ENCODE measurements around the gene FAM98B.
A peak's percentile ranks its signal among the peaks of the same experiment; 100 is the strongest.

Gene FAM98B

GRCh38 chr15:38453971-38454695, at the start of gene FAM98B:
FAM98B (plus strand) TSS chr15:38454127; CDS start chr15:38454162, 35 bp downstream.
- no peaks in the 10 kb centered on the region for H3K27me3 ChIP-seq (ENCODE audit: insufficient read depth, insufficient read length)
- DNase-seq (ENCODE audit: low read depth, low spot score): peak; percentile 73
- TF ChIP-seq ZNF274 (IDR thresholded peaks at IDR 0.05; ENCODE audit: low read depth, low read length): no peak
- TF ChIP-seq YY1 (IDR thresholded peaks at IDR 0.05; ENCODE audit: insufficient read depth, insufficient read length): no peak
- TF ChIP-seq SUZ12 (IDR thresholded peaks at IDR 0.05; ENCODE audit: extremely low read depth, insufficient read depth, insufficient read length): no peak

GRCh38 chr15:38406436-38406835, 47.5 kb upstream of the FAM98B start:
- no peaks in the 10 kb centered on the region for H3K36me3 ChIP-seq (ENCODE audit: insufficient read depth, insufficient read length, low read length)
- H3K9ac ChIP-seq (ENCODE audit: insufficient read length, low read depth): no peak overlapping the region
- no peak for TF ChIP-seq ZNF274 (IDR thresholded peaks at IDR 0.05; ENCODE audit: low read depth, low read length)
- TF ChIP-seq SUZ12 (IDR thresholded peaks at IDR 0.05; ENCODE audit: extremely low read depth, insufficient read depth, insufficient read length): no peak
- no peak for DNase-seq (ENCODE audit: low read depth, low spot score)
- H3K27me3 ChIP-seq (ENCODE audit: insufficient read depth, insufficient read length): no peaks in the 10 kb centered on the region
- no peaks in the 10 kb centered on the region for H3K9me3 ChIP-seq (ENCODE audit: insufficient read depth, low read length)
- no peak overlapping the region for H3K4me3 ChIP-seq (ENCODE audit: insufficient read length, low read depth)
- no peaks in the 10 kb centered on the region for H3K4me1 ChIP-seq (ENCODE audit: insufficient read depth, insufficient read length)

More at GRCh38 chr15:38453971-38454695, at the start of gene FAM98B:
- no peaks in the 10 kb centered on the region for H3K9me3 ChIP-seq (ENCODE audit: insufficient read depth, low read length)
- H3K9ac ChIP-seq (ENCODE audit: insufficient read length, low read depth): peak within 1 kb of the TSS; percentile 92
- no peaks in the 10 kb centered on the region for H3K4me1 ChIP-seq (ENCODE audit: insufficient read depth, insufficient read length)
- H3K4me3 ChIP-seq (ENCODE audit: insufficient read length, low read depth): peak within 1 kb of the TSS; percentile 89
- H3K36me3 ChIP-seq (ENCODE audit: insufficient read depth, insufficient read length, low read length): peaks cover 19% of the 10 kb centered on the region

- Histone ChIP-seq H3K9ac (ENCODE audit: insufficient read length, low read depth) (no peak overlapping the region), H3K4me3 (ENCODE audit: insufficient read length, low read depth) (no peak overlapping the region), H3K27me3 (ENCODE audit: insufficient read depth, insufficient read length) (no peaks in the 10 kb centered on the region), H3K4me1 (ENCODE audit: insufficient read depth, insufficient read length) (no peaks in the 10 kb centered on the region), H3K36me3 (ENCODE audit: insufficient read depth, insufficient read length, low read length) (no peaks in the 10 kb centered on the region), H3K9me3 (ENCODE audit: insufficient read depth, low read length) (no peaks in the 10 kb centered on the region)
- DNase-seq (ENCODE audit: low read depth, low spot score): no peak
- TF ChIP-seq YY1 (IDR thresholded peaks at IDR 0.05; ENCODE audit: insufficient read depth, insufficient read length) (no peak), SUZ12 (IDR thresholded peaks at IDR 0.05; ENCODE audit: extremely low read depth, insufficient read depth, insufficient read length) (no peak), ZNF274 (IDR thresholded peaks at IDR 0.05; ENCODE audit: low read depth, low read length) (no peak)
Observed at GRCh38 chr15:38408576-38408975, 45.4 kb upstream of the FAM98B start.

- TF ChIP-seq ZNF274 (IDR thresholded peaks at IDR 0.05; ENCODE audit: low read depth, low read length) (no peak), YY1 (IDR thresholded peaks at IDR 0.05; ENCODE audit: insufficient read depth, insufficient read length) (no peak), SUZ12 (IDR thresholded peaks at IDR 0.05; ENCODE audit: extremely low read depth, insufficient read depth, insufficient read length) (no peak)
- no peak overlapping the region for H3K4me3 ChIP-seq (ENCODE audit: insufficient read length, low read depth)
- no peaks in the 10 kb centered on the region for H3K27me3 ChIP-seq (ENCODE audit: insufficient read depth, insufficient read length)
- no peak for DNase-seq (ENCODE audit: low read depth, low spot score)
- no peaks in the 10 kb centered on the region for H3K36me3 ChIP-seq (ENCODE audit: insufficient read depth, insufficient read length, low read length)
- no peak overlapping the region for H3K9ac ChIP-seq (ENCODE audit: insufficient read length, low read depth)
- no peaks in the 10 kb centered on the region for H3K9me3 ChIP-seq (ENCODE audit: insufficient read depth, low read length)
- H3K4me1 ChIP-seq (ENCODE audit: insufficient read depth, insufficient read length): no peaks in the 10 kb centered on the region
Observed at GRCh38 chr15:38411902-38412301, 42.0 kb upstream of the FAM98B start.

GRCh38 chr15:38412466-38412865, 41.5 kb upstream of the FAM98B start:
- no peak for DNase-seq (ENCODE audit: low read depth, low spot score)
- H3K4me3 ChIP-seq (ENCODE audit: insufficient read length, low read depth): no peak overlapping the region
- no peaks in the 10 kb centered on the region for H3K9me3 ChIP-seq (ENCODE audit: insufficient read depth, low read length)
- H3K4me1 ChIP-seq (ENCODE audit: insufficient read depth, insufficient read length): no peaks in the 10 kb centered on the region
- TF ChIP-seq SUZ12 (IDR thresholded peaks at IDR 0.05; ENCODE audit: extremely low read depth, insufficient read depth, insufficient read length) (no peak), ZNF274 (IDR thresholded peaks at IDR 0.05; ENCODE audit: low read depth, low read length) (no peak), YY1 (IDR thresholded peaks at IDR 0.05; ENCODE audit: insufficient read depth, insufficient read length) (no peak)
- no peak overlapping the region for H3K9ac ChIP-seq (ENCODE audit: insufficient read length, low read depth)
- no peaks in the 10 kb centered on the region for H3K27me3 ChIP-seq (ENCODE audit: insufficient read depth, insufficient read length)
- H3K36me3 ChIP-seq (ENCODE audit: insufficient read depth, insufficient read length, low read length): no peaks in the 10 kb centered on the region

- TF ChIP-seq YY1 (IDR thresholded peaks at IDR 0.05; ENCODE audit: insufficient read depth, insufficient read length) (no peak), ZNF274 (IDR thresholded peaks at IDR 0.05; ENCODE audit: low read depth, low read length) (no peak)
- Histone ChIP-seq H3K27me3 (ENCODE audit: insufficient read depth, insufficient read length) (no peaks in the 10 kb centered on the region), H3K4me3 (ENCODE audit: insufficient read length, low read depth) (no peak overlapping the region), H3K9ac (ENCODE audit: insufficient read length, low read depth) (no peak overlapping the region), H3K4me1 (ENCODE audit: insufficient read depth, insufficient read length) (no peaks in the 10 kb centered on the region), H3K36me3 (ENCODE audit: insufficient read depth, insufficient read length, low read length) (no peaks in the 10 kb centered on the region), H3K9me3 (ENCODE audit: insufficient read depth, low read length) (no peaks in the 10 kb centered on the region)
- DNase-seq (ENCODE audit: low read depth, low spot score): peak; percentile 25
Observed at GRCh38 chr15:38414357-38414756, 39.6 kb upstream of the FAM98B start.

- TF ChIP-seq SUZ12 (IDR thresholded peaks at IDR 0.05; ENCODE audit: extremely low read depth, insufficient read depth, insufficient read length): no peak
- no peak for TF ChIP-seq YY1 (IDR thresholded peaks at IDR 0.05; ENCODE audit: insufficient read depth, insufficient read length)
- TF ChIP-seq ZNF274 (IDR thresholded peaks at IDR 0.05; ENCODE audit: low read depth, low read length): no peak
- Histone ChIP-seq H3K36me3 (ENCODE audit: insufficient read depth, insufficient read length, low read length) (no peaks in the 10 kb centered on the region), H3K4me3 (ENCODE audit: insufficient read length, low read depth) (no peak overlapping the region), H3K27me3 (ENCODE audit: insufficient read depth, insufficient read length) (no peaks in the 10 kb centered on the region), H3K9me3 (ENCODE audit: insufficient read depth, low read length) (no peaks in the 10 kb centered on the region), H3K4me1 (ENCODE audit: insufficient read depth, insufficient read length) (no peaks in the 10 kb centered on the region), H3K9ac (ENCODE audit: insufficient read length, low read depth) (no peak overlapping the region)
- DNase-seq (ENCODE audit: low read depth, low spot score): no peak
Observed at GRCh38 chr15:38421069-38421690, 32.7 kb upstream of the FAM98B start.
